HepG2 (cell line): ENCODE measurements around the gene TTC6. TPM values are rescaled to one million over a fixed set of nuclear protein-coding genes. Genes with fewer than 3 reads are reported as not detected.

Experiments
- CBX5 ChIP-seq: sonication (generic); formaldehyde crosslinking; IDR thresholded peaks from 2 replicates; pipeline ENCODE4 v1.4.0; 2020; ENCODE audit warnings: missing genetic modification reagents, borderline replicate concordance
- CENPBD1 ChIP-seq: sonication (generic); formaldehyde crosslinking; IDR thresholded peaks from 2 replicates; pipeline ENCODE4 v1.8.0; 2022; ENCODE audit warnings: missing genetic modification reagents, low read depth, mild to moderate bottlenecking, borderline replicate concordance
- CHD2 ChIP-seq: IDR thresholded peaks from 2 replicates; pipeline ENCODE4 v1.6.1; 2011; ENCODE audit warnings: low read depth, low read length, improper control_type of control experiment
- EZH2 ChIP-seq: conservative IDR thresholded peaks from 2 replicates; pipeline ENCODE4 v1.6.1; 2012; ENCODE audit warnings: mild to moderate bottlenecking, low read depth, low read length, moderate library complexity
- GABPA ChIP-seq, 2 experiments: IDR thresholded peaks; 2 replicates each; pipeline ENCODE4 v1.6.1; 2011 to 2016; ENCODE audit warnings: low read depth in 2 of 2, low read length in 1 of 2, missing biosample characterization in 1 of 2, missing genetic modification characterization in 1 of 2
- NFYB ChIP-seq: sonication (generic); formaldehyde crosslinking; IDR thresholded peaks from 2 replicates; pipeline ENCODE4 v1.4.0; 2020; ENCODE audit warnings: missing genetic modification reagents
- NONO ChIP-seq, 2 experiments: fragments of 450-650 bp in 1 of 2; sonication (generic) in 1 of 2; formaldehyde crosslinking in 1 of 2; IDR thresholded peaks in 1 of 2; conservative IDR thresholded peaks in 1 of 2; 2 replicates each; pipeline versions ENCODE4 v1.6.1 to v1.8.0; 2017 to 2022; ENCODE audit warnings: mild to moderate bottlenecking in 1 of 2, missing genetic modification reagents in 1 of 2, moderate library complexity in 1 of 2
- PLSCR1 ChIP-seq: sonication (generic); formaldehyde crosslinking; IDR thresholded peaks from 2 replicates; pipeline ENCODE4 v1.5.0; 2020; ENCODE audit warnings: missing genetic modification reagents, mild to moderate bottlenecking, borderline replicate concordance
- RBM39 ChIP-seq: fragments of 200-400 bp; formaldehyde crosslinking; IDR thresholded peaks from one replicate; pipeline ENCODE4 v1.6.1; 2018; ENCODE audit warnings: antibody characterized with exemption, mild to moderate bottlenecking, low read depth, low read length; ENCODE audit not compliant: poor library complexity, severe bottlenecking
- U2AF1 ChIP-seq: fragments of 200-400 bp; formaldehyde crosslinking; optimal IDR thresholded peaks from 2 replicates; pipeline ENCODE3; 2017; ENCODE audit warnings: mild to moderate bottlenecking, low read depth, low read length
- ZBED4 ChIP-seq: sonication (generic); formaldehyde crosslinking; IDR thresholded peaks from 2 replicates; pipeline ENCODE4 v1.4.0; 2020; ENCODE audit warnings: missing genetic modification reagents, borderline replicate concordance
- ZFP36 ChIP-seq: fragments of 150-350 bp; IDR thresholded peaks from 2 replicates; pipeline ENCODE4 v1.6.1; 2018; ENCODE audit warnings: borderline replicate concordance, low read length, low read depth; ENCODE audit not compliant: partially characterized antibody
- ZGPAT ChIP-seq: IDR thresholded peaks from 2 replicates; pipeline ENCODE4 v1.6.1; 2016; ENCODE audit warnings: mild to moderate bottlenecking
- ZNF549 ChIP-seq: sonication (generic); formaldehyde crosslinking; IDR thresholded peaks from 2 replicates; pipeline ENCODE4 v1.5.0; 2020; ENCODE audit warnings: missing genetic modification reagents
- polyA plus RNA-seq, 8 experiments: library from polyadenylated mRNA; depleted of rRNA in 3 of 8; stranded (reverse) in 7 of 8; unstranded in 1 of 8; fragments of >200 nt; fragmentation: Illumina TruSeq in 4 of 8; extraction: Trizol in 4 of 8; gene quantifications; 2 replicates each; pipeline versions ENCODE4 v1.2.1 to v1.2.3, GENCODE V29; 2011 to 2016; ENCODE audit warnings: low read depth in 4 of 8, missing spikeins in 1 of 8, mixed read lengths in 1 of 8; ENCODE audit not compliant: insufficient read depth in 1 of 8
- total RNA-seq, 5 experiments: library from RNA; depleted of rRNA; stranded (reverse); fragments of >200 nt; fragmentation: Illumina TruSeq; extraction: Trizol; gene quantifications; 2 replicates each; pipeline ENCODE4 v1.2.3, GENCODE V29; 2016; ENCODE audit warnings: low read depth in 1 of 5
- TF ChIP-seq, protein P1 (sequence below), 2 experiments: sonication (generic) in 1 of 2; formaldehyde crosslinking in 1 of 2; IDR thresholded peaks; 2 replicates each; pipeline versions ENCODE4 v1.4.0 to v1.6.1; 2016 to 2020; ENCODE audit warnings: borderline replicate concordance in 1 of 2, low read depth in 1 of 2, mild to moderate bottlenecking in 1 of 2, missing genetic modification reagents in 1 of 2

The TTC6 gene
- total and polyA plus RNA-seq, 2 of the 13 experiments (the other 11 are each of a cell fraction or from before 2014, with no cell fraction given), result 9.3 to 27.4 TPM

DNA sequence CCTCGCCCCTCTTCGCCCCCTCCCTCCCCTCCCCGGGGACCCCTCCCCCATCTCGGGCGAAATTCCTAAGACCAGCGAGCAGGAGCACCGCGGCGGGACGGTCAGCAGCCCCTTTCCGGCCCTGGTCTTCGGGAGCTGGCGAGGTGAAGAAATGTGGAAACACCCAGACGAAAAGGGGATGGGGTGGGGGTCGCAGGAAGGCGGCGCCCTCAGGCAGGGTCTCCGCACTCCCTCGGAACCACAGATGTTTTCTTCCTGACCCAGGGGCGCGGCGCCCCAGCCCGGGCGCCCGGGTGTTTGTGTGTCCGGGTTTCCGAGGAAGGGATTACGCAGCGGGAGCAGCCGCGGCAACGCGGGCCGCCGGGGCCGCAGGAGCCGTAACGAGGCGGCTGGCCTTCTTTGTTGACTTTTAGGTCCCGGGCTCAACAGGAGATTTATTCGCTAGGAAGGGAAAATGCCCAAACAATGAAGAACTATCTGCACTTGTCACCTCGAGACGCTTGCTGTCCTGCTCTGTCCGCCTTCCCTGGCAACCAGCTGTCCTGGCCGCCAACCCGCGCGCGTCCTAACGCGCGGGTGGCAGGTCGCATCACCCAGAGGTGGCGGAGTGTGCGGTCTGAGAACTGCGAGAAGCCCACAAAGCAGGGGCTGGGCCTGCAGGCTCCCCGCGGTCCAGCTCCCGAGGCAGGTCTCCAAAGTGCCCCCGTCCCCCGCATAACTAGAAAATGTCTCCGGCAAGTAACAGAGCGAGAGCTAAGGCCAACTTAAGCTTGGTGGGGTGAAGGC lies 7.4 kb upstream of the TTC6 start (continued):
- TF ChIP-seq ZBED4, result peak; percentile 11; the same call in 1 of the 2 replicates
- TF ChIP-seq ZNF549 (CRISPR knock-in tag), result no peak
- TF ChIP-seq CHD2, result no peak
- TF ChIP-seq, protein P1, sequence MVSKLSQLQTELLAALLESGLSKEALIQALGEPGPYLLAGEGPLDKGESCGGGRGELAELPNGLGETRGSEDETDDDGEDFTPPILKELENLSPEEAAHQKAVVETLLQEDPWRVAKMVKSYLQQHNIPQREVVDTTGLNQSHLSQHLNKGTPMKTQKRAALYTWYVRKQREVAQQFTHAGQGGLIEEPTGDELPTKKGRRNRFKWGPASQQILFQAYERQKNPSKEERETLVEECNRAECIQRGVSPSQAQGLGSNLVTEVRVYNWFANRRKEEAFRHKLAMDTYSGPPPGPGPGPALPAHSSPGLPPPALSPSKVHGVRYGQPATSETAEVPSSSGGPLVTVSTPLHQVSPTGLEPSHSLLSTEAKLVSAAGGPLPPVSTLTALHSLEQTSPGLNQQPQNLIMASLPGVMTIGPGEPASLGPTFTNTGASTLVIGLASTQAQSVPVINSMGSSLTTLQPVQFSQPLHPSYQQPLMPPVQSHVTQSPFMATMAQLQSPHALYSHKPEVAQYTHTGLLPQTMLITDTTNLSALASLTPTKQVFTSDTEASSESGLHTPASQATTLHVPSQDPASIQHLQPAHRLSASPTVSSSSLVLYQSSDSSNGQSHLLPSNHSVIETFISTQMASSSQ (IDR thresholded peaks at IDR 0.05; ENCODE audit: low read depth), result no peak
- TF ChIP-seq, protein P1 (CRISPR knock-in tag; IDR thresholded peaks at IDR 0.05; ENCODE audit: borderline replicate concordance), result peak; percentile 64
- TF ChIP-seq CBX5 (CRISPR knock-in tag), result peak; percentile 19
- peak; percentile 87; the same call in 1 of the 2 replicates for TF ChIP-seq ZGPAT (CRISPR knock-in tag)
- peak; percentile 47 for TF ChIP-seq U2AF1
- TF ChIP-seq NFYB (CRISPR knock-in tag), result 0 out of 2 replicates have a peak, but pooled peaks have one; percentile 37
- no peak for TF ChIP-seq CENPBD1 (CRISPR knock-in tag)
- TF ChIP-seq RBM39, result peak; percentile 99
- no peak for TF ChIP-seq GABPA (IDR thresholded peaks at IDR 0.05; ENCODE audit: low read depth, low read length)
- peak; percentile 16; the same call in 1 of the 2 replicates for TF ChIP-seq GABPA (CRISPR knock-in tag; IDR thresholded peaks at IDR 0.05; ENCODE audit: low read depth)
- TF ChIP-seq ZFP36, result no peak
- peak; percentile 83; the same call in 1 of the 2 replicates for TF ChIP-seq PLSCR1
- TF ChIP-seq EZH2, result no peak
- no peak for TF ChIP-seq NONO (IDR thresholded peaks at IDR 0.05)
- no peak for TF ChIP-seq NONO (CRISPR knock-in tag; conservative IDR thresholded peaks at IDR 0.05)
